Loucy (cell line): Measurements from ENCODE around the gene CKLF.
A peak's percentile ranks its signal among the peaks of the same experiment; 100 is the strongest.

ENCODE experiments used
- H2AFZ ChIP-seq: fragments of 200-600 bp; sonication (generic); 2 replicates; pipeline ENCODE4 v1.6.0; 2016; ENCODE audit warnings: antibody characterized with exemption, mild to moderate bottlenecking, low read length, moderate library complexity
- H3F3A ChIP-seq: fragments of 200-600 bp; 2 replicates; pipeline ENCODE4 v1.6.0; 2016; ENCODE audit warnings: antibody characterized with exemption, low read depth, mild to moderate bottlenecking
- H3K27me3 ChIP-seq: fragments of 200-600 bp; sonication (generic); 2 replicates; pipeline ENCODE4 v1.6.1; 2014; ENCODE audit warnings: low read length, mild to moderate bottlenecking; ENCODE audit not compliant: insufficient read depth, poor library complexity, severe bottlenecking
- H3K36me3 ChIP-seq: fragments of 200-600 bp; sonication (generic); 2 replicates; pipeline ENCODE4 v1.6.1; 2016; ENCODE audit warnings: low read length; ENCODE audit not compliant: insufficient read depth
- H3K4me1 ChIP-seq: fragments of 200-600 bp; sonication (generic); 2 replicates; pipeline ENCODE4 v1.5.1; 2014; ENCODE audit warnings: low read length, mild to moderate bottlenecking; ENCODE audit not compliant: insufficient read depth, poor library complexity, severe bottlenecking
- H3K4me2 ChIP-seq: fragments of 200-600 bp; sonication (generic); 2 replicates; pipeline ENCODE4 v1.6.0; 2014; ENCODE audit warnings: antibody characterized with exemption, low read length, low read depth, mild to moderate bottlenecking; ENCODE audit not compliant: poor library complexity, severe bottlenecking
- H3K4me3 ChIP-seq: fragments of 200-600 bp; sonication (generic); 2 replicates; pipeline ENCODE4 v1.5.1; 2014; ENCODE audit warnings: low read length, mild to moderate bottlenecking, mixed read lengths; ENCODE audit not compliant: poor library complexity, severe bottlenecking
- H3K79me2 ChIP-seq: fragments of 200-600 bp; sonication (generic); 2 replicates; pipeline ENCODE4 v1.6.1; 2014; ENCODE audit warnings: low read length; ENCODE audit not compliant: insufficient read depth
- H3K9ac ChIP-seq: fragments of 200-600 bp; sonication (generic); 2 replicates; pipeline ENCODE4 v1.6.0; 2014; ENCODE audit warnings: mild to moderate bottlenecking, low read depth, low read length, moderate library complexity; ENCODE audit not compliant: poor library complexity, severe bottlenecking
- H3K9me2 ChIP-seq: fragments of 200-600 bp; sonication (generic); replicated peaks from 2 replicates; pipeline ENCODE4 v1.6.1; 2016; ENCODE audit warnings: low read depth, low read length, mixed read lengths
- H3K9me3 ChIP-seq: fragments of 200-600 bp; sonication (generic); 2 replicates; pipeline ENCODE4 v1.6.1; 2014; ENCODE audit warnings: mild to moderate bottlenecking, antibody characterized with exemption, low read length, low read depth; ENCODE audit not compliant: insufficient read depth
- H4K20me1 ChIP-seq: fragments of 200-600 bp; sonication (generic); 2 replicates; pipeline ENCODE4 v1.6.0; 2014; ENCODE audit warnings: antibody characterized with exemption, low read length, mild to moderate bottlenecking; ENCODE audit not compliant: insufficient read depth, poor library complexity, severe bottlenecking
- EZH2phosphoT487 ChIP-seq: fragments of 200-600 bp; IDR thresholded peaks from 2 replicates; pipeline ENCODE4 v1.6.1; 2018; ENCODE audit warnings: antibody characterized with exemption, mild to moderate bottlenecking, moderate library complexity, borderline replicate concordance
- TF ChIP-seq, protein P1 (sequence below): fragments of 200-600 bp; sonication (generic); conservative IDR thresholded peaks from 2 replicates; pipeline ENCODE4 v1.5.1; 2014; ENCODE audit warnings: mild to moderate bottlenecking, antibody characterized with exemption, low read length

Gene CKLF

GRCh38 chr16:66587881-66588600, 35.7 kb downstream of the CKLF start:
- Histone ChIP-seq H3K27me3 (no peaks in the 10 kb centered on the region), H3K4me1 (peaks cover 16% of the 10 kb centered on the region), H3F3A (no peaks in the 10 kb centered on the region), H3K4me2 (no peak overlapping the region), H4K20me1 (no peaks in the 10 kb centered on the region), H3K79me2 (no peaks in the 10 kb centered on the region), H3K9me2 (no peaks in the 10 kb centered on the region), H2AFZ (no peak overlapping the region), H3K9ac (peak overlapping the region; percentile 23), H3K36me3 (no peaks in the 10 kb centered on the region), H3K9me3 (no peaks in the 10 kb centered on the region), H3K4me3 (no peak overlapping the region)
- TF ChIP-seq EZH2phosphoT487, result no peak

DNA sequence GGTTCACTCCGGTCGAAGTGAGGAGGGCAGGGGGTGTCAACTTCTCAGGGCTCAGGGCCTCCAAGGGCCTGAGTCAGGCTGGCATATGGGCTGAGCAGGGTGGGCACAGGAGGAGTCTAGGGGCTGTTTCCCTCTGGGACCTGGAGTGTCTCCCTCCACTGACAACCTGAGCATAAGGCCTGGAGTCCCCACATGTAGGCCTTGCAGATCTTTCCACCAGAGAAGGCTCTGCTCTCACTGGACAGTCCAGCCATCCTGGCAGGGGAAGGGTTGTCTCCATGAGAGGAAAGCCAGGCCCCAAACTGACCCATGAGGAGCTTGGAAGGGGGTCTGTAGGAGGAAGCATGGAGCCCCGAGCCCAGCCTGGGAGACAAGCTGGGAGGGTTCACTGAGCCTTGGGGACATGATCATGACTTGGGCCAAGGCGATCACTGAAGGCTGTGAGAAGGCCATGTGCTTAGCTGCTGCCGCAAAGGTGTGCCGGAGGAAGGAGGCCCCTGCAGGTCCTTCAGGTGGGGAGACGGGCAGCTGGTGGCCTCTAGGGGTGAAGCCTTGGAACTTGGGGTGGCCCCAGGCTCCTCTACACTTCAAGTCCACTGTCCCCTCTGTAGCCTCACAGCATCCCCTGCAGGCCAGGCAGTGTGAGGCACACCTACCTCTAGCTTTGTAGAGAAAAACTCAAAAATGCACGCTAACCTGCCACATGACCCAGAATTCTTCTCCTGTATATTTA, 36.8 kb downstream of the CKLF start:
- Histone ChIP-seq H3K4me3 (no peak overlapping the region), H3K4me1 (peaks cover 16% of the 10 kb centered on the region), H3K36me3 (no peaks in the 10 kb centered on the region), H3K79me2 (no peaks in the 10 kb centered on the region), H3K4me2 (no peak overlapping the region), H3K9me3 (no peaks in the 10 kb centered on the region), H2AFZ (no peak overlapping the region), H3K9me2 (no peaks in the 10 kb centered on the region), H3K27me3 (no peaks in the 10 kb centered on the region), H3F3A (no peaks in the 10 kb centered on the region), H4K20me1 (no peaks in the 10 kb centered on the region), H3K9ac (no peak overlapping the region)
- TF ChIP-seq, protein P1, sequence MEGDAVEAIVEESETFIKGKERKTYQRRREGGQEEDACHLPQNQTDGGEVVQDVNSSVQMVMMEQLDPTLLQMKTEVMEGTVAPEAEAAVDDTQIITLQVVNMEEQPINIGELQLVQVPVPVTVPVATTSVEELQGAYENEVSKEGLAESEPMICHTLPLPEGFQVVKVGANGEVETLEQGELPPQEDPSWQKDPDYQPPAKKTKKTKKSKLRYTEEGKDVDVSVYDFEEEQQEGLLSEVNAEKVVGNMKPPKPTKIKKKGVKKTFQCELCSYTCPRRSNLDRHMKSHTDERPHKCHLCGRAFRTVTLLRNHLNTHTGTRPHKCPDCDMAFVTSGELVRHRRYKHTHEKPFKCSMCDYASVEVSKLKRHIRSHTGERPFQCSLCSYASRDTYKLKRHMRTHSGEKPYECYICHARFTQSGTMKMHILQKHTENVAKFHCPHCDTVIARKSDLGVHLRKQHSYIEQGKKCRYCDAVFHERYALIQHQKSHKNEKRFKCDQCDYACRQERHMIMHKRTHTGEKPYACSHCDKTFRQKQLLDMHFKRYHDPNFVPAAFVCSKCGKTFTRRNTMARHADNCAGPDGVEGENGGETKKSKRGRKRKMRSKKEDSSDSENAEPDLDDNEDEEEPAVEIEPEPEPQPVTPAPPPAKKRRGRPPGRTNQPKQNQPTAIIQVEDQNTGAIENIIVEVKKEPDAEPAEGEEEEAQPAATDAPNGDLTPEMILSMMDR, result peak; percentile 99
- no peak for TF ChIP-seq EZH2phosphoT487

- Histone ChIP-seq H2AFZ (no peak overlapping the region), H3K4me1 (peaks cover 16% of the 10 kb centered on the region)
Observed at GRCh38 chr16:66590322-66590721, 37.9 kb downstream of the CKLF start.

More at GRCh38 chr16:66590322-66590721, 37.9 kb downstream of the CKLF start:
- no peaks in the 10 kb centered on the region for H3K79me2 ChIP-seq
- no peak overlapping the region for H3K4me2 ChIP-seq
- no peaks in the 10 kb centered on the region for H4K20me1 ChIP-seq
- no peaks in the 10 kb centered on the region for H3K9me2 ChIP-seq
- no peaks in the 10 kb centered on the region for H3K27me3 ChIP-seq
- H3F3A ChIP-seq, result no peaks in the 10 kb centered on the region
- no peaks in the 10 kb centered on the region for H3K9me3 ChIP-seq
- no peak for TF ChIP-seq EZH2phosphoT487
- TF ChIP-seq, protein P1, result no peak
- no peaks in the 10 kb centered on the region for H3K36me3 ChIP-seq
- no peak overlapping the region for H3K4me3 ChIP-seq
- H3K9ac ChIP-seq, result no peak overlapping the region
